ENCODE results near the gene HMCN2.

The HMCN2 gene

GRCh38 chr9:130477564-130477963, 212.0 kb downstream of the HMCN2 start:
- no peak for DNase-seq

- DNase-seq, result no peak
Measured at GRCh38 chr9:130478152-130478551, 212.6 kb downstream of the HMCN2 start.

GRCh38 chr9:130478736-130479575, 213.4 kb downstream of the HMCN2 start:
- no peak for DNase-seq

GRCh38 chr9:130479587-130479986, 214.0 kb downstream of the HMCN2 start:
- DNase-seq, result no peak

- no peak for DNase-seq
Measured at GRCh38 chr9:130480673-130481072, 215.1 kb downstream of the HMCN2 start.

- no peak for DNase-seq
Measured at GRCh38 chr9:130482463-130482862, 216.9 kb downstream of the HMCN2 start.

GRCh38 chr9:130483371-130483971, 217.9 kb downstream of the HMCN2 start:
- DNase-seq, result no peak

Data from CD4-positive, alpha-beta T cell treated with Interleukin-12 subunit alpha and Interleukin-12 subunit beta, for 1 hour (primary cell).